Iris pigment epithelial cell (primary cell): ENCODE data around the gene BMF.
"Not testable (repeated sequence)": the region's sequence is repeated elsewhere in the genome, so short reads cannot be mapped to it uniquely, and the experiment has no call there.

Experiments
- DNase-seq: peaks from one replicate; pipeline ENCODE4 v3.0.0-alpha.2; 2011; ENCODE audit warnings: low read depth

BMF gene

GRCh38 chr15:40108855-40109735 is at the start of gene BMF:
Gene BMF, minus strand, starts transcription at chr15:40108879. Its CDS starts 2,793 bp downstream, at chr15:40106086.
- peak; percentile 99 for DNase-seq

- DNase-seq, result no peak
These were observed 49.2 kb upstream of the BMF start for GRCh38 chr15:40157778-40158447.

- DNase-seq, result no peak
These were observed 46.7 kb upstream of the BMF start for GRCh38 chr15:40155270-40155910.

GRCh38 chr15:40154821-40155220 is 46.1 kb upstream of the BMF start:
- DNase-seq, result not testable (repeated sequence)

- no peak for DNase-seq
These were observed 43.3 kb upstream of the BMF start for GRCh38 chr15:40151991-40152390.

- no peak for DNase-seq
These were observed 42.8 kb upstream of the BMF start for GRCh38 chr15:40151499-40151898.

- peak; percentile 36 for DNase-seq
These were observed 41.7 kb upstream of the BMF start for GRCh38 chr15:40150163-40150925.

- no peak for DNase-seq
These were observed 40.7 kb upstream of the BMF start for GRCh38 chr15:40149339-40149738.

GRCh38 chr15:40146037-40146436 is 37.4 kb upstream of the BMF start:
- DNase-seq, result peak; percentile 59

- no peak for DNase-seq
These were observed 33.7 kb upstream of the BMF start for GRCh38 chr15:40142428-40142827.

- DNase-seq, result not testable (repeated sequence)
These were observed 29.5 kb upstream of the BMF start for GRCh38 chr15:40138201-40138570.

- no peak for DNase-seq
These were observed 28.9 kb upstream of the BMF start for GRCh38 chr15:40137303-40138200.

GRCh38 chr15:40136470-40137302 is 28.0 kb upstream of the BMF start:
- no peak for DNase-seq

GRCh38 chr15:40135846-40136450 is 27.3 kb upstream of the BMF start:
- DNase-seq, result not testable (repeated sequence)

GRCh38 chr15:40134885-40135284 is 26.2 kb upstream of the BMF start:
- DNase-seq, result no peak

- no peak for DNase-seq
These were observed 24.9 kb upstream of the BMF start for GRCh38 chr15:40133544-40133943.

- DNase-seq, result no peak
These were observed 22.3 kb upstream of the BMF start for GRCh38 chr15:40130799-40131502.

- DNase-seq, result no peak
These were observed 21.4 kb upstream of the BMF start for GRCh38 chr15:40130118-40130517.
